ENCODE results near the gene GRK4. TPM values are rescaled to one million over a fixed set of nuclear protein-coding genes. Genes with fewer than 3 reads are reported as not detected.

The GRK4 gene
- total RNA-seq, 1 experiment from 2014 or later = 2.5 TPM

- H3K27ac ChIP-seq (ENCODE audit: low read length) = no peak overlapping the region
- ATAC-seq = no peak
- BruUV-seq (replicated peaks) = no TSS peak
- TF ChIP-seq POLR2AphosphoS5 (IDR thresholded peaks at IDR 0.05; ENCODE audit: low read depth, low read length) (no peak; the same call in 1 of the 2 replicates), REST (IDR thresholded peaks at IDR 0.05; ENCODE audit: insufficient read depth in 1 of 2, low read depth in 2 of 2, low read length in 1 of 2) (no peak), SIN3A (IDR thresholded peaks at IDR 0.05; ENCODE audit: borderline replicate concordance, insufficient read depth, low read depth, low read length) (no peak), CTCF (IDR thresholded peaks at IDR 0.05) (no peak), TCF7L2 (IDR thresholded peaks at IDR 0.05; ENCODE audit: low read depth, low read length) (no peak)
- peaks cover 6% of the 10 kb centered on the region for H3K36me3 ChIP-seq (ENCODE audit: control insufficient read depth, insufficient read depth, low read length)
- H3K4me3 ChIP-seq (ENCODE audit: low read depth in 2 of 2, low read length in 2 of 2) = no peak overlapping the region
- no peak for DNase-seq (ENCODE audit: low read depth, low spot score)
- H3K9me3 ChIP-seq (ENCODE audit: control insufficient read depth, insufficient read depth, low read depth, low read length) = no peaks in the 10 kb centered on the region
- H3K4me1 ChIP-seq (ENCODE audit: control insufficient read depth, insufficient read depth, low read length) = peaks cover 16% of the 10 kb centered on the region
- in situ Hi-C loops (cut with HindIII; ENCODE audit: low pct_unique_long_range_greater_than_20kb, low sequenced_read_pairs) = no loop called here
- H3K27me3 ChIP-seq (ENCODE audit: control insufficient read depth, insufficient read depth, low read length) = no peaks in the 10 kb centered on the region
- ChIA-PET POLR2A (no interaction called here), CTCF (no interaction called here)
- intact Hi-C loops (cut with micrococcal nuclease; ENCODE audit: unreplicated experiment) = no loop called here
These were observed 22.0 kb upstream of the GRK4 start for GRCh38 chr4:2941138-2942036.

- TF ChIP-seq REST (IDR thresholded peaks at IDR 0.05; ENCODE audit: insufficient read depth in 1 of 2, low read depth in 2 of 2, low read length in 1 of 2) = no peak
- no peak for TF ChIP-seq TCF7L2 (IDR thresholded peaks at IDR 0.05; ENCODE audit: low read depth, low read length)
- TF ChIP-seq POLR2AphosphoS5 (IDR thresholded peaks at IDR 0.05; ENCODE audit: low read depth, low read length) = no peak; the same call in 1 of the 2 replicates
- no peak for TF ChIP-seq CTCF (IDR thresholded peaks at IDR 0.05)
- no peak for TF ChIP-seq SIN3A (IDR thresholded peaks at IDR 0.05; ENCODE audit: borderline replicate concordance, insufficient read depth, low read depth, low read length)
- peaks cover 9% of the 10 kb centered on the region for H3K36me3 ChIP-seq (ENCODE audit: control insufficient read depth, insufficient read depth, low read length)
- in situ Hi-C loops (cut with HindIII; ENCODE audit: low pct_unique_long_range_greater_than_20kb, low sequenced_read_pairs) = no loop called here
These were observed 21.3 kb upstream of the GRK4 start for GRCh38 chr4:2942037-2942531.

More at GRCh38 chr4:2942037-2942531, 21.3 kb upstream of the GRK4 start:
- Histone ChIP-seq H3K4me3 (ENCODE audit: low read depth in 2 of 2, low read length in 2 of 2) (no peak overlapping the region), H3K9me3 (ENCODE audit: control insufficient read depth, insufficient read depth, low read depth, low read length) (no peaks in the 10 kb centered on the region), H3K4me1 (ENCODE audit: control insufficient read depth, insufficient read depth, low read length) (peaks cover 10% of the 10 kb centered on the region), H3K27me3 (ENCODE audit: control insufficient read depth, insufficient read depth, low read length) (no peaks in the 10 kb centered on the region), H3K27ac (ENCODE audit: low read length) (no peak overlapping the region)
- intact Hi-C loops (cut with micrococcal nuclease; ENCODE audit: unreplicated experiment) = no loop called here
- no TSS peak for BruUV-seq (replicated peaks)
- no peak for ATAC-seq
- no peak for DNase-seq (ENCODE audit: low read depth, low spot score)
- ChIA-PET POLR2A (no interaction called here), CTCF (no interaction called here)
